Glomerular visceral epithelial cell (primary cell): ENCODE measurements around the gene ARHGAP22.

Experiments
- DNase-seq: peaks from one replicate; pipeline ENCODE4 v3.0.0-alpha.2; 2016; ENCODE audit errors: extremely low spot score

Gene ARHGAP22

DNA sequence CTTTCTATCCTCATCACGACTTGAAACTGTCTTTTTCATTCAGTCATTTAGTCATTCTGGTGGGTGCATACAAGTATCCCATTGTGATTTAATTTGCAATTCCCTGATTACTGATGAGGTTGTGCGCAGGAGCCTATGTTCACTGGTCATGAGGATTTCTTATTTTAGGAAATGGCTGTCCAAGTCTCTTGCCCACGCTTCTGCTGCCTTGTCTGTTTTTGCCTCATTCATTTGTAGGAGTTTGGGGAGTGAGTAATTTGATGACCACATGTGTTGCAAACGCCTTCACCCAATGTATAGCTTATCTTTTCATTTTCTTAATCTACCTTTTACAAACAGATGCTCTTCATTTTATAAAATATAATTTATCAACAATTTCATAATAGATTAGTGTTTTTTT is 127.3 kb downstream of the ARHGAP22 start:
- DNase-seq: no peak

DNA sequence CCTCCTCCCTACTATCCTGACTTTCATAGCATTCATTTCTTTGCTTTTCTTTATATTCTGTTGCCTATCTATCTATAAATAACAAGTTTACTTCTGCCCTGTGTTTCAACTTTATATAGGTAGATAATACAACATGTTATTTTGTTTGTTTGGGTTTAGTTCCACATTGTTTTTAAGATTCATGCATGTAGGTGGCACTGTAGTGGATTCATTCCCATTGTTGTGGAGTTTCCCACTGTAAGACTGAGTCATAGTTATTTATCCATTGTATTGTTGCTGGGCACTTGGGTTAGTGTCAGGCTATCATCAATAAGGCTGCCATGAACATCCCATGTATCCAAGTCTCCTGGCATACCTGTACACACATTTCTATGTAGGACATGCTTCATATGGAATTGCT is 127.7 kb downstream of the ARHGAP22 start:
- no peak for DNase-seq

DNA sequence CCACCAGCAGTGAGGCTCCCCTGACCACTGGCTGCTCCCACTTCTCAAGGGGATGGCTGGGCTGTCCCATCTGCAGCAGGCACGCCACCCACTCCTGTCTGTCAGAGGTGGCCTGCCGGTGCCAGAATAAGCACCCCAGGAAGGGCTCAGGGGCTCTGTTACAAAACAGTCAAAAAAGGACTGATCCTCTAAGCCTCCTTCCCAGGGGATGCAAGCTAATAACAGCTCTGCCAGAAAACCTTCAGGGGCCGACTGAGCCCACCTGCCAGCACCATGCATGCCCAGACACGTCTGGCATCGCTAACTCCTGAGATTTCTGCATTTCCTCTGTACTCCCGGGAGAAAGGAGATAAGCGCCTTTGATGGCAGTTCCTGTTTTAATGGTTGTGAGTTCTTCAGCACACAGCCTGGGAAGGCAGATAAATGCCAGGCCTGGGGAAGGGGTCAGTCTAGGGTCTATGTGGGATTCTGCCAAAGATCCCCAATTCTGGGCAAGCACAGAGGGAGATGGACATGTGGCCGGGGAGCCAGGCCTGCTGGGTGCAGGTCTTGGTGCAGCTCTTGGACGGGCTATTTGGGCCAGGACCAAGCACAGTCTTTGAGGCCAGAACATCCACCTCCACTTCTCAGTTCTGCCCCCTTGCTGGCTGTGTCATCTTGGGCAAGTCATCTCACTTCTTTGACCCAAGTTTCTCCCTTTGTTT is 128.4 kb downstream of the ARHGAP22 start:
- DNase-seq: no peak

DNA sequence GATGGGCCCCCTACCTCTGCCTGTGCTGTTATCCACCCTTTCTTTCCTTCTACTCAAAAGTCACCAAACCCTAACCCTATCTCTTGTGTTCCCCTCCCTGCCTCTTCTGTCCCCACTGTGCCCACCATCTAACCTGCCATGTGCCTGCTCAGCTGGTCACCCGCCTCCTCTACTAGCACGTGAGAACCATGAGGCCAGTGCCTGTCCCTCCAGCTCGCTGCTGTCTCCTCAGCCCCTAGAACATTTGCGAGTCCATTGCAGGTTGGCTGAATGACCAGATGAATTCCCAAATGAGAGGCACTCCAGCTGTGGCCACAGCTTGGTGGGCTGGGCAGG is 129.0 kb downstream of the ARHGAP22 start:
- no peak for DNase-seq

DNA sequence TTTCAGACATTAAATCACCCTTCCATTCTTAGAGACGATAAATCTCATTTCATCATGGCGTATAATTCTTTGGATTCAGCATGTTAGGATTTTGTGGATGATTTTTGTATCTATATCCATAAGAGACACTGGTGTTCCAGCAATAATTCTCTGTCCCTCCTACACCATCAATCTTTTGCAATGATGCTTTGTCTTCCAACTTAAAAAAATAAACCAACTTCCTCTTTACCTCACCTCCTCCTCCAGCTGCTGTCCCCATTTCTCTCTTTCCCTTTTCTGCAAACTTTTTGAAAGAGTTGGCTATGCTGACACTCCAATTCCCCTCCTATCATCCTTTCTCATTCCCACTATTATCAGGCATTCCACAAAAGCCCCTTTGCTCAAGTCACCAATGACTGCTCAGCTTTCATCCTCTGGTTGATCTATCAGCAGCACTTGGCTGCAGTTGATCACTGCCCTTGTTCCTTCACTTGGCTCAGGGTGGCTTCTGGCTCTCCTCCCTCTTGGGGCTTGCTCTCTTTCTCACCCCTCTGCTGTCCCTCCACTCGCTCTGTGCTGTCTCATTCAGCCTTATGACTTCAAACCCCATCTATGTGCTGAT is 130.0 kb downstream of the ARHGAP22 start:
- DNase-seq: no peak

DNA sequence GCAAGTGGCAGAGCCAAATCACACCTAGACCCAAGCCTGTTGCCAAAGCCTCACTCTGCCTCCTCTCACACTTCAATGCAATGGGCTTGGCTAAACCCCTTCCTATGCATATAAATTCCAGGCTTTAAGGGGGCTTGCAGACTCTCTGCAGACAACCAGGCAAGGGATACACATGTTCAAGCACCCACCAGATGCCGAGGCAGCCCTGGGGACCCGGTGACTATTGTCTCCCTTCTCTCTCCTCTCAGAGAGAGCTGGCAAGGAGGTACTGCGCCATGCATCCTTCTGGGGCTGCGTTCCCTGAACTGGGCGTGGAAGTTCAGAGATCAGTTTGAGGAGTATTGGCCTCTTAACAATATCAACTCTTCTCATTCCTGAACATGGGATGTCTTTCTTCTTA is 131.2 kb downstream of the ARHGAP22 start:
- no peak for DNase-seq

DNA sequence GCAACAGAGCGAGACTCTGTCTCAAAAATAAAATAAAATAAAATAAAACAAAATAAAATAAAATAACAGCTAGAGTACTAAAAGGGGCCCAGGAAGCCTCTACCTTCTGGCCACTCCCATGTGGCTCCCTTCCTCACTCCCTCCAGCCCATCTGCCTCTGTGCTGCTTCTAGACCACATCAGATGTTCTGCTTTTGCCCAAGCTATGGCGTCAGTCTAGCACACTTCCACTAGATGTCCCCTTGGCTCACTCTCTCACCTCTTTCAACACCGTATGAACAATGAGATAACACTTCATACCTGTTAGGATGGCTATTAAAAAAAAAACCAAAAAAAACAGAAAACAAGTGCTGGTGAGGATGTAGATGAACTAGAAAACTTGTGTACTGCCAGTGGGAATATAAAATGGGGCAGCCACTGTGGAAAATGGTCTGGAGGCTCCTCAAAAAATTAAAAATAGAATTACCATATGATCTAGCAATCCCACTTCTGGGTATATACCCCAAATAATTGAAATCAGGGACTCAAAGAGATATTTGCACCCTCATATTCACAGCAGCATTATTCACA is 132.3 kb downstream of the ARHGAP22 start:
- no peak for DNase-seq

DNA sequence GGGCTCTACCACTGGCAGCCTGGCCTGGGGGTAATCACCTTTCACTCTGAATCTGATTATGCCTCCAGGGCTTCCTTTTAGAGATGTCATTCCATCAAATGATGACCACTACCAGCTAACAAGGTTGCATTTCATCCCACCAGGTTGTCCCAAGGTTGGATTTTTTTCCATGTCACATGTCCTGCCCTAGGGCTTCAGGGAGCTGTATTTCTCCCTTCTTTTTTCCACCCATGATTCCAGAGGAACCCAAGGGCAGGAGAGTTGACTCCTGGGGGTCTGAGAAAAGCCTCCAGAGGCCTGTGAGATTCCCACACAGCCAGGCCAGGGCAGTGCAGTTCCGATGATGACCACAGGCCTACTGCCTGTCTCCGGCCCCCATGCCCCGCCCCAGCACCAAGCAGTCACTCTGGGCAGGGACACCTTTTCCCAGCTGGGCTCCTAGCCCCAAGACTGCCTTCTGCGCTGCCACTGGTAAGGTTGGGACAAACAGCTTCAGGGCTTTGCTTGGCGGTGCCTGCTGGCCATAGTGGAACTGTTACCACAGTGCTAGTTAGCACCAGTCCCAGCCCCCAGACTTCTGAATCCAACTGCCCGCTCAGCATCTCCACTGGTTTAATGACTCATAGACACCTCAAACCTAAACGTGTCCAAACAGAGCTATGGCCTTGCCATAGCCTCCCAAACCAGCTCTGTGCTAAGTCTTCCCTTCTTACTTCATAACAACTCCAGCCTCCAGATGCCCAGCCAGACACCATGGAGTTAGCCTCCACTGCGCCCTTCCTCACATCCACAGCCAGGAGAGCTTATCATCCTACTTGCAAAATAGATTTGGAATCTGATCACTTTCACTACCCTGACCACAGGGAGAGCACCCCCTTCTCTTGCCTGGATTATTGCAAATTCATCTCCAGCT is 133.7 kb downstream of the ARHGAP22 start:
- DNase-seq: peak; percentile 35

DNA sequence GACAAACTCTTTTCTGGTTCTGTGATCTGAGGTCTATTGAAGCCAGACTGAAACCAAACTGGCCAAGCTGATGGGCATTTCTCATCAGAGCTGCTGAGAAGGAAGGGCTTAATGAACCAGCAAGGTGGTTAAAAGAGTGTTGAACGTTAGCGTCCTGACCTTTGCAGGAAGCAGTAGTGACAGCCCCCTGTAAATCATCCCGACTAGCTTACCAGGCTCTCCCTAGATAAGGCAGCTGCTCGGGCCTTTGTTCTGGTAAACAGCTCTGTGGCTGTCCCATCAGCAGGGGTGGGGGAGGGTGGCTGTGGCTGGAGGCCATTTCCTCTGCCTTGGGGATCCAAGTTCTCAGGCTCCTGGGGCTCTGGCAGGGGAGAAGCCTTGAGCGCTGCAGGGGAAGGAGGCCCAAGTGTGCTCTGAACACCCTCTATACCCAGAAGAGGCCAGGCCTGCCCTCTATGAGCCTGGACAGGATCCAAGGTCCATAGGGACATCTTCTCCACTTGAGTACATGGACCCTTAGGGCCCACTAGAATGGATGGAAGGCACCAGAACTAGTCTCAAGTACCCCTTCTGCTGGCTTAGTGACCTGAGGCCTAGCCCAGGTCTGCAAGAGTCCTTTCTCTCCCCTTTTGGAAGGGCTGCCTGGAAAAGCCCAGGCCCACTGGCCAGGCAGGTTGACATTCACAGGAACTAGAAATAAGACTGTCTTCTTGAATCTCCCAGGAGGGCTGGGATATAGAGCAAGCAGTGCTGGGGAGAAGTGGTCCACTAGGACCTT is 134.6 kb downstream of the ARHGAP22 start:
- DNase-seq: no peak

DNA sequence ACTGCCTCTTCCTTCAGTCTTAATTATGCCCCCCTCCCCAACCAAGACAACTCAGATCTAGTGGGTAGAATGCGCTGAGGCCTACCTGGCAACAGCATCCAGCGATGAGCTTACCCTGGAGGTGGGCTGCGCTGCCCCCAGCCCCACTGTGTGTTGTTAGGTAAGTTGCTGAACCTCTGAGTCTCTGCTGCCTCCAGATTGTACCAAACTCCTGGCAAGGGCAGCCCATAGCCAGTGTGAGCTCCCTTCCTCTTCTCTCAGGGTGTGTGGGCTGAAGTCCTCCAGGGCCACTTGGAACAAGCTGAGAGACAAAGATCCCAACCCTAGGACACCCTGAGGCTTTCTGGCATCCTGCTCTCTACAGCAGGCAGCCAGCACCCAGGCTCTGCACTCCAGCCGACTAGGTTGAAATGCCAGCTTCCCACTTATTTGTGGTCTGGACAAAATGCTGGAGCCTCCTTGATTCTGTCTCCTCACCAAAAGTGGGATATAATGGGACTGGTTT is 135.3 kb downstream of the ARHGAP22 start:
- DNase-seq: no peak

DNA sequence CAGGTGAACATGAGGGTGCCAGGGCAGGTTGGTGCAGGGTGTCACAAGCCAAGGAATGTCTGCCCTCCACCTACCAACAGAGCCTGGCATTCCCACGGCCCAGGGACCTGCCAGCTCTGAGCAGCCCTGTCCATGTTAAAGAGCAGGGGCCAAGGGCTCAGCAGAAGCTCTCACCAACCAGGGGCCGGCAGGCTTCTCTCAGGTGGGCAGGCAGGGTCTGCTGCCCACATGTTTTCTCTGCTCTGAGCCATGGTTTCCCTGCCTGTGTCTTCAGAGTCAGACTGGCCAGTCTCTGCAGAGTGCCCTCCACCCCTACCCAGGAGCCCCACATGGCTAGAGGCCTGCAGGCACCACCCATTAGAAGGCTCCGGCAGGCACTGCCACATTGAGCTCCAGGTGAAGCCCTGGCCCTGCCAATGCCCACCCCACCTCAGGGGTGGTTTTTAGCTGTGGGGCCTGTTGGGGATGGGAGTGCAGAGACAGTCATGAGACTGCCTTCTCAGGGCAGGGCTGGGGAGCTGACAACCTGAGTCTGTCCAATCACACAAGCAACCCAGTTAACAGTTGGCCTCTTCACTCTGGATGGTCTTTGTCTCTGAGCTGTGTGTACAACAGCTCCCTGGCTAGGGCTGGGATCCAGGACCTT is 135.9 kb downstream of the ARHGAP22 start:
- DNase-seq: no peak

DNA sequence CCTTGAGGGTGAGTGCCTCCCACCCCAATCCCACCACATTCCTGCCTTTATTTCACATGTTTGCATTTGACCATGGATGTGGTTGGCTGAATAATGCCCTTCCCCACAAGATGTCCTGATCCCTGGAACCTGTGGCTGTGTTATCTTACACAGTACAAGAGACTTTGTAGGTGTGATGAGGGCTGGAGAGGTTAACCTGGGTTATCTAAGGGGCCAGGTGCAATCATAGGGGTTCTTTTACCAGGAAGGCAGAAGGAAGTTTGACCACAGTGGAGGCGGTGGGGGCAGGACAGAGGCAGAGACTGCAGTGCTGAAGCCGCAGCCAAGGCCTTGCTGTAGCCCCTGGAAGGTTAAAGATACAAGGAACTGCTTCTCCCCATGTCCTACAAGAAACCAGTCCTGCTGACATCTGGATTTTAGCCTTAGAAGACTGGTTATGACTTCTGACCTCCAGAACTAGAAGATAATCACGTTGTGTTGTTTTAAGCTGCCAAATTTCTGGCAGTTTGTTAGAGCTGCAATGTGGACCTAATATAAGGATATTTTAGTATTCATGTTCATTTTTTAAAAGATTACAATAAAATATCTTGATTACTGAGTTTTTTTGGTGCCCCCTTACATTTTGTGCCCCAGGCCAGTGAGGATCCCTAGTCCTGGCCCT is 136.6 kb downstream of the ARHGAP22 start:
- DNase-seq: no peak

DNA sequence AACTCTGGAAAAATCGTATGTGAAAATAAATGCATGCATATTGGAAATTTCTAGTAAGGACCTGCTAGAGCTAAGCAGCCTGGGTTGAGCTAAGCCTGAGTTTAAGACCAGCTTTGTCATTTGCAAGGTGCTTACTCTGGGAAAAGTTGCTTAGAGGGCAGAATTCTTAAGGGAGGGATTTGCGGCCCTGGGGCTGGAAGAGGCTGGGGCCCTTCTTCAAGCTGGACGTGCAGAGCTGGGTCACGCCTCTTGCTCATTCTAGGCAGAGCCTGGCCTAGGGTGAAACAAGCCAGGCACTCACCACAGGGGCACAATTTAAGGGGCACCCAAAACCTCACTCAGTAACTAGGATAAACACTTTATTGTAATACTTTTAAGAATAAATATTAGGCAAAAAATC is 137.2 kb downstream of the ARHGAP22 start:
- no peak for DNase-seq

DNA sequence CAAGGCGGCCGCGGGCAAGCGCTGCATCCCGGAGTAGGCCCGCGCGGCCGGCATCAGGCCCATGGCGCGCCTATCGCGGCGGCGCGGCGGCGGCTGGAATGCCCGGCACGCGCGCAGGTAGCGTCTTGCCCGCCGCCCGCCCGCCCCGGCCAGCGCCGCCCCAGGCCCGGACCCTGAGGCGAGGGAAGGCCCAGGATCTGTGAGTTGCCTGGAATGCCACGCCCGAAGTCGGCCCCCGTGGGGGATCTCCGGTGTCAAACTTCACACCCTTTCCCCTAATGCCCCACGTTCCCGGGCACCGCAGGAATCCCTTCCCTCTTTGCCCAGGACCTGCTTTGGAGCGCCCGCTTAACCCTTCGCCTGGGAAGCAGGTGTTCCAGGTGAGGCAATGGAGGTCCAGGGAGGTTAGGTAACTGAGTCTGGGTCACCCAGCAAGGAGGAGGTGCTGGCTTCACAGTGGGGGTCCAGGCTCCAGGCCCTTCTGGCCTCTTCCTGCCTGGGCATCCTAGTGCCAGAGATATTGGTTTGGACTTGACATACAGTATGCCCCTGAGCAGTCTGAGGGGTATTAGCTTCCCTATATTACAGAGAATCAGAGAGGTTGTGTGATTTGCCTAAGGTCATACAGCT is 138.1 kb downstream of the ARHGAP22 start:
- no peak for DNase-seq

DNA sequence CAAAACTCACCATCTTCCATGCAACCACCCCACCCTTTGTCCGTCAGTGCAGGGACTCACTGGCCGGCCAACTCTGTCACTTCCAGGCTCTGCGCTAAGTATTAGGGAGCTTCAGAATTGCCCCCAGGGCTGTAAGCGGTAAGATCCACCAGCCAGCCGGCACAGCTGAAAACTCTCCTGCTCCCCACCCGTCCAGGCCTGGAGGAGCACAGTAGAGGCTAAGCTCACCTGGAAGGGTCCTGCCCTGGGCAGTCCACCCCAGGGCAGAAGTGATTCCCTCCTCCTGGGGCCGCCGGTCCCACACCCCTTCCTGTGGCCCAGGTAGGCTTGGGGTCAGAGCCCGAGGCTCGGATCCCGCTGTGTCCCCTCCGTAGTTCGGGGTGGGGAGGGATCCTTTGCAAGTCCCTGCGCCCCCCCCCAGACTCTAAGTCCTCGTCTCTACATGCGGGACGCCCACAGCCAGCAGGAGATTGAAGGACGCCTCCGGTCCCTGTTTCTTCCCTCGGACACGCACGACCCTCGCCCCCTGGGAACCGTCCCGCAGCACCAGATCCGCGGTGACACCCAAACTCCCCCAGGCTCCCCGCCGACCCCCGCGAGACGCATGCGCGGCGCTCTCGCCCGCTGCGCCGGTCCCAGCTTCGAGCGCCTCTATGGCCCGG is 138.9 kb downstream of the ARHGAP22 start:
- no peak for DNase-seq

DNA sequence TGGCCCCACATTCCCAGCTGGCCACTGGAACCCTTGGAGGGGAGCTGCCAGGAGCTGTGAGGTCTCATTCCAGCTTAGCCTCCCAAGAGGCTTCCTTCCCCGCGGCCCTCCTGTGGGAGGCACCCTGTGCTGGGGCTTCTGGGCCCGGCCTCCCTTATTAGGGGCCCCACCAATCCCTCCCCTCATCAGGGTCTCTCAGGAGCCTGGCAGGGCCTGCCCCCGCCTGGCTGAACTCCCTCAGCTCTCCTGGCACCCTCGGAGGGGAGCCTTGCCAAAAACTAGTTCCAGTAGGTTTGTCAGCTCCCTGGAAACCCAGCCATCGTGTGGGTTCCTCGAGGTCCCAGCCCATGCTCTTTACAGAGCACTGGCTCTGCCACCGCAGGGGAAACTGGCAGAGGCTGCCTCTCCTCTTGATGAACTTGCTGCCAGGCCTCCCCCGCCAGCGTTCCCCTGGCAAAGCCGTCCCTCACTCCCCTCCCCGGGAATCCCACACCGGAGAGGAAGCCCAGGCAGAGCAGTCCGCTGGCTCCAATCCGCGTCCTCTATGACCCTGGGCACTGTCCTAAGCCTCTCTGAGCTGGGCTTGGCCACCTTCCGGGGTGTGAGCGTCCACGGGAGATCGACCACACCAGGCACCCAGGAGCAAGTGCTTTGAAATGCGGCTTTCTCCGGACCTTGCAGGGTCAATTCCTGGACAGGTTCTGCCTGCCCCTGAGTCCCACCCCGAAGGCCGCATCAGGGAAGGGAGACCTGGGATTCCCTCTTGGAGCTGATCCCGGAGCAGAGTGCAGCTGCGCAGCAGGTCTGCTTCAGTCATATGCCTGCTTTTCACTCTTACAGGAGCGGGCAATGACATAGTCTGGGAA is 139.8 kb downstream of the ARHGAP22 start:
- DNase-seq: no peak

DNA sequence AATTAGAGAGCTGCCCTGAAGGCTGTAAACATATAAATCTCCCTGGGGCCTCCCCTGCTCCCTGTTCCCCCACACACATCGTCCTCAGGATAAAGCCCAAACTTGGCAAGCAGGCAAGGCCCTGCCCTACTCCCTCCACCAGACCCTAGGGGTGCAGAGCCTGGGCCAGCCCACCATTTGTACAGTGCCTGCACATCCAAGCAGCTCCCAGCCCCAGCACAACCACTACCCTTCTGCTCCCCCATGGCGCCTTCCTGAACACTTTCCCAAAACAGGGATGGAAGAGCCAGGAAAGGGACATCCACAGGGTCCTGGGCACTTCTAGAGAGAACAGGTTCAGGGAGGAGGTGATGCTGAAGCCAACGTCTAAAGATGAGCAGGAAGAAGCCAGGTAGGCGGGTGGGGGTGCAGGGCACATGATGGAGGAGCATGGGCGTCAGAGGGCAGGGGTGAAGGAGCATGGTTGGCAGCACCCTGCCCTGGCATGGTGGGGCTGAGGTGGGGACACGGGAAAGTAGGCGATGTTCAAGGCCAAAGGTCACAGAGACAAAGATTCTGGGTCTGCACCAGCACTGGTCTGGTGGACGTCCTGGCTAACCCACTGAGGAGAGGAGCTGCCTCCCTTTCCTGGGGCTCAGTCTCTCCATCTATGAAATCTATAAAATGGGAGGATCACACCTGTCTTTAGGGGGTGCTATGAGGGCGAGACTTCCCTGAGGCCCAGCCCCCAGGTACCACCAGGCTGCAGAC is 140.6 kb downstream of the ARHGAP22 start:
- no peak for DNase-seq
